Left forelimb (tissue), 1 donor: ENCODE data around the gene ATF6.

Experiments
- DNase-seq: peaks from one replicate; pipeline ENCODE4 v3.0.0-alpha.2; 2018; ENCODE audit warnings: low spot score

Gene ATF6

GRCh38 chr1:161836018-161836417 lies 69.9 kb downstream of the ATF6 start:
- no peak for DNase-seq

GRCh38 chr1:161838362-161838761 lies 72.2 kb downstream of the ATF6 start:
- DNase-seq, result no peak

- DNase-seq, result no peak
These were observed 72.8 kb downstream of the ATF6 start for GRCh38 chr1:161838885-161839284.

DNA sequence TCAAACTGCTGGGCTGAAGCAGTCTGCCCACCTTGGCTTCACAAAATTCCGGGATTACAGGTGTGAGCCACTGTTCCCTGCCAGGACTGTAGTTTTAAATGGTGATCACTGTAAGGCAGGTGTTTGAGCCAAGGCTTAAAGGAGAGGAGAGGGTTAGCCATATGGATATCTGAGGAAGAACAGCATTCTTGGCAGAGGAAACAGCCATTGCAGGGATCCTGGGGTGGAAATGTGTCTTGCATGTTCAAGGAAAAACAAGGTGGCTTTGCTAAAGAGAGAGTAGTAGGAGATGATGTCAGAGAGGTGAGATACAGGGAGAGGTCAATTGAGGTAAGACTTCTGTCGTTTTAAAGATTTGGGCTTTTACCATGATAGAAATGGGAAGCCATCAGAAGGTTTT lies 73.5 kb downstream of the ATF6 start:
- DNase-seq, result no peak

DNA sequence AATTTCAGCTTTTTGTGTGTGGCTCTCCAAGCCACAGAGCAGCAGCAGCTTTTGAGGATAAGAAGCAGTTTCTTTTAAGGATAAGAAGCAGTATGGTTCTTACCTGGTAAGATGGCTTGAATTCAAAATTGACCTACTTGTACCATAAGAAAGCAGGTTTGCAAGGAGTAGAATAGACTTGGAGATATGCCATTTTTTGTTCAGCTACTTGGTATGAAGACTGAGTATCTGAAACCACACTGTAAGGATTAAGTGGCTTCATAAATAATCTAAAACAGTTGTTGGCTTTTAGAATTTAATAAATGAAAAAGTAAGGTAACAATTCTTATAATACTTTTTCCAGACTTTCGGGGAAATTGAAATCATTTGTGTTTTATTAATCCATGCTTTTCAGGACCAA lies 74.2 kb downstream of the ATF6 start:
- no peak for DNase-seq

DNA sequence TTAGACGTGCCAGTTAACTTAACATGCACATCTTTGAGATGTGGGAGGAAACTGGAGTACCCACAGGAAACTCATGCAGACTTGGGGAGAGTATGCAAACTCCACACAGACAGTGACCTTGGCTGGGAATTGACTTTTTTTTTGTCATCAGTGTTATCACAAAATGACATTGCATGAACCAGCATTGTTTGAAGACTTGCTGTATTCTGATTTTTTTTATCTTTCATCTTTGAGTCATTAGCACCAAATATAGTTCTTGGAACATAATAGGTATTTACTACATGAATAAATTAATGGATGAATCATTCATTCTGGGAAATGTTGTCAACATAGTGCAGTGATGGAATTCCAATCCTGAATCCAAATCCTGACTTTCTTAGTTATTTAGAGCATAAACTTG lies 77.0 kb downstream of the ATF6 start:
- no peak for DNase-seq

- no peak for DNase-seq
These were observed 78.6 kb downstream of the ATF6 start for GRCh38 chr1:161844696-161845095.

- DNase-seq, result no peak
These were observed 82.6 kb downstream of the ATF6 start for GRCh38 chr1:161848676-161849075.

DNA sequence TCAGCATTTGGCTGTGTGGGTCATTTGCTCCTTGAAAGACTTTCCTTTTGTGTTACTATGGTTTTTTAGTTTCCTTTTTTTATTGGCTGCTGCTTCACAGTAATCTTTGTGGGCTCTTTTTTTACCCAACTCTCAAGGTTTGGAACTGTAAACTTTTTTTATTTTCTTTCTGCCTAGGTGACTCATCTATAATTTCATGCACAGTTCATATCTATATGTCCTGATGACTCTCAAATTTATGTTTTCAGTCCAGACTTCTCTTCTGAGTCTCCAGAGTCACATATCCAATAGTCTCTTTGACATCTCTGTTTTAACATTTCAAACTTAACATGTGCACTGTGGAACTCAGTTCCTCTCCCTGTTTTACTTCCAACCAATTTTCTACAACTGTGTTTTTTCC lies 83.4 kb downstream of the ATF6 start:
- DNase-seq, result no peak

GRCh38 chr1:161855260-161855659 lies 89.1 kb downstream of the ATF6 start:
- DNase-seq, result no peak

DNA sequence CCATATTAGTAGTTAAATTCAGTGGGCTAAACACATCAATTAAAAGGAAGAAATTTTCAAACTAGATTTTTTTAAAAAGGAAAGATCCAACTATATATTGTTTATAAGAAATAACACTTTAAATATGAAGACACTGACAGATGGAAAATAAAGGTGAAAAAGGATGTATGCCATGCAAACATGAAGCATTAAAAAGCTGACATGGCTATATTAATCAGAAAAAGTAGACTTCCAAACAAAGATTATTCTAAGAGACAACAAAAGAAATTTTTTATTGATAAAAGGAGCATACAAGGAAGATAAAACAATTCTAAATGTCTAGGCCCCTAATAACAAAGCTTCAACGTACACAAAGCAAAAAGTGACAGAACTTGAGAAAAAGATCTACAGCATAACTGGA lies 92.2 kb downstream of the ATF6 start:
- DNase-seq, result no peak

DNA sequence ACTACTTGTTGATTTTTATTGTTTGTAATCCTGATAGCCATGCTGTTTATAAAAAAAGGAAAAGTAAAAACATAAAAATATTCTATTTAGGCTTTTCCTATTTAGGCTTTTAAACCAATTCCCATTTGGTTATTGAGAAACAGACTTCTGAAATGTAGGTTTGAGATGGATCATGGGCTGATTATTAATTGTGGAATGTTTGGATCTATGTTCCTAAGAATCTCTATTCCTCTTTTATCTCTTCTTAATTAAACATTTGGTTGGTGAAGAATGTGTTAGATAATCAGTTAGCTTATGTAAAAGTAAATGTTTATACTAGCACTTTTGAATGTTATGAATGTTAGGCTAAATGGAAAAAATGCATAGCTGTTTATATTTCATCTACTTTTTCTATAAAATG lies 97.4 kb downstream of the ATF6 start:
- DNase-seq, result no peak

DNA sequence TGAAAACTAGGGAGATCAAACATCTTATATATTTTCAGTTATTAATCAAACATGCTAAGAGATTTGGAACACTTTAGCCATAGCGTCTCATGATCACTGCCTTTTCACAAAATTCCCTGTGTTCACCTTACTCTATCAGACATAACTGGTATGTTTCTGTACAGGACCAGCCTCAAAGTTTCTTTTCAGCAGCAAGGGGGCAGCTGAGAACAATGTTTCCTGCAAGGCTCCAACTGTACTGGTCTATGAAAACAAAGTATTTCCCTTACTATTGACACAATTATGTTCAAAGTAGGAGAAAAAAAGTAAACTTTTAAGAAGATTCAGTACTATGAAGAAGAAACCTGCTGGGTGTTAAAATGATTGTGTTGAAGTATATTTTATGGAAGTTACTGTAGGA lies 98.5 kb downstream of the ATF6 start:
- DNase-seq, result no peak

DNA sequence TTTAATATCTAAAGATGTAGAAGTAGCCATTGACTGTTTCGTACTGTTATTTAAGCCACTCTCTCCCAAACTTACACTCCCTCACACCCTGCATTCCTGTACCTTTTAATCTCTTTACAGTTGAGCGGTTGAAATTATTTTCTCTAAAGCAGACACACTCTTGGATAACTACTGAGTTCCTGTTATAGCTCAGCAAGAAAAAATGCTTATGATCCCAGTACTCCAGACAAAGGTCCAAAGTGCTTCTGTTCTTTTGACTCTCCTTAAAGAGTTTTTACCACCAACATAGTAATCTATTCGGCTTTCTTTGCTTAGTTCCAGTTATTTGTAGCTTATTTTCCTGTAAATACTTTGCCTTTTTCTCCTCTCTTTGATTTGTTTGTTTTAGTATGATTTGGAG lies 100.1 kb downstream of the ATF6 start:
- no peak for DNase-seq

DNA sequence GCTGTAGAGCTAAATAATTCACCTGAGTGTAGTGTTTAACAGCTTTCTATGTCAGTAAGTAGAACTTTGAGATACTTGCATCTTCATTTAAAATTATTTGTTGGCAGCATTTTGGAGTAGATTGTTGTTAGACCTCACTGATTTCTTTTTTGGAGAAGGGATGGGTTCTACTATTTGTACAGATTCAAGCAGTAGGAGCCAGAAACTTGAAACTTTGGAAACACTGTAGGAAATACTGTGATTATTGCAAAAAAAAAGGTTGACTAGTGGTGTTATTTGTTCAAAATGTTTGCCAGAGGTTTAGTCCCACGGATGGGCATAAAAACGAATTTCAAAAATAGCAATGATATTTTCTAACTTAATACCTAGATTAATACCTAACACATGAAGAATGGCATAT lies 102.7 kb downstream of the ATF6 start:
- no peak for DNase-seq

GRCh38 chr1:161869291-161869690 lies 103.2 kb downstream of the ATF6 start:
- DNase-seq, result no peak

GRCh38 chr1:161872506-161872905 lies 106.4 kb downstream of the ATF6 start:
- no peak for DNase-seq

DNA sequence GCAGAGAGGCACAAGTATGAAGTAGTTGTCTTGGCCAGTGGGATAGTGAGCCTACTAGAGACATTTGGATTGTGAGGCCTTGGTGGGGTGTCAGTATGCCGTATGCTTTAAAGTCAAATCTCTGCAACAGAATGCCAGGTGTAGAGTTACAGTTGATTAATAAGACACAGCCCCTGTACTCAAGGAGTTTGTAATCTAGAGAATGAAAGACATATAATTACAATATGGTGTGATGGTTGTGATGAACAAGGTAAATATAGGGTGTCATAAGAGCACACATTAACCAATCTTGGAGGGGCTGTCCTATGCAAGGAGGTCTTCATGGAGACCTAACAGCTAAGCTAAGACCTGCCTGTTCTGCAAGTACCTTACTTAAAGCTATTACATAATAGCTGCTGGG lies 113.1 kb downstream of the ATF6 start:
- DNase-seq, result no peak

DNA sequence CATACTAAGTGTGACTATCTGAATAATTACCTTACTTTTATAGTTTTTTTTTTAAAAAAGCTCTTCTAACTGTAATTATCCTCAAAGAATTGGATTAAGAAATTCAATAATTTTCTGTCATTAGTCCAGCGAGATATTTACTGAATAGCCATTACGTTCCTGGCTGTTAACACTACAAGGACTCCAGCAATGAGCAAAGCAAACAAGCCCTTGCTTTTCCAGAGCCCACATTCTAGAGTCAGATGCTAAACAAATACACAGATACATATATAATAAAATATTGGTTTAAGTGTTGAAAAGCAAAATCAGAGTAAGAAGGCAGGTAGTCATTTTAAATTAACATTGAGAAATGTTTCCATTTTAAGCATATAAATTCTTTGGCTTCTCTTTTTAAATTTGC lies 118.4 kb downstream of the ATF6 start:
- no peak for DNase-seq

DNA sequence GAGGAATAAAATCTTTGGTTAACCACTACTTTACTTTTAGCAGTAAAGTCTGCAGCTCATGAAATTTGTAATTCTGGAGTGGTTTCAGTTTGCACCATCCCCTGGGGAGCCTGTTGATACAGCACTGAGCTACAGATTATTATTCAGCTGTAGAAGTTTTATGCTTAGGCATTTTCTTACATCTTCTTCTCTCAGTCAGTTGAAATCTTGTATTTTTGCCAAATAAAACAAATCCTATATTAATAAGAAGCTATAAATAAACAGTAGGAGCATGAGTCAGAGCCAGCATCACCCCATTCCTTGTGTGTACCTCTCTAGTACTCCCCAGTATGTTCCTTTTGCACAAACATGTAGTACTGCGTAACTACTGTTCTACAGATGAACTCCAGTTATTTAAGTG lies 118.9 kb downstream of the ATF6 start:
- DNase-seq, result no peak

GRCh38 chr1:161885759-161886158 lies 119.6 kb downstream of the ATF6 start:
- no peak for DNase-seq

- no peak for DNase-seq
These were observed 120.5 kb downstream of the ATF6 start for GRCh38 chr1:161886589-161886988.

DNA sequence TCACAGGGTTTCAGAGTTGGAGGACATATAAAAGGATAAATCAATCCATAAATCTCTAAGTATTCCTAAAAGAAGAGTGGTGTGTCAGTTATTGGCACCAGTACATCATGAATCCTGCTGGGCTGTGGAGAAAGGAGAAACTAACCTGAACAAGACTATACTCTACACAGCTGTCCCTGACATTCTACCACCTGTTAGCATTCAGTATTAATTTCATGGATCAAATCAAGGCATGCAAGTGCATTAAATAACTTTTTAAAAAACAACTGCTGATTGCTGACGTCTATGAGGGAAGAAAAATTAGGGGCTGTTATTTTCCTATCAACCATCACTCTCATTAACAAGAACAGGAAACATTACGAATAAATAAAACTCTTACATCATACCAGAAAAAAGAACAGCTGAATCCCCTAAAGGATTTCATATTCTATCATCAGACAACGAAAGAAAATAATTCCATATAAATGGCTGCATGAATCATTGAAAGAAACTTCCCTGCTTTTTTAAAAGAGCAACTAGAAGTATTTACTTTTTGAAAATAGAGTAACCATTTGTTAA lies 121.7 kb downstream of the ATF6 start:
- DNase-seq, result no peak

GRCh38 chr1:161890574-161890973 lies 124.5 kb downstream of the ATF6 start:
- DNase-seq, result no peak

GRCh38 chr1:161899091-161899490 lies 133.0 kb downstream of the ATF6 start:
- no peak for DNase-seq
